OCI-LY1 (cell line): ENCODE results near the gene GPR142.
A peak's percentile ranks its signal among the peaks of the same experiment; 100 is the strongest.

ENCODE experiments used
- H2AFZ ChIP-seq: fragments of 200-600 bp; sonication (generic), shearing (Covaris generic); 2 replicates; pipeline ENCODE4 v1.6.0; 2014; ENCODE audit warnings: antibody characterized with exemption, mild to moderate bottlenecking, low read length
- H3F3A ChIP-seq: fragments of 200-600 bp; sonication (generic), shearing (Covaris generic); 2 replicates; pipeline ENCODE4 v1.6.0; 2014; ENCODE audit warnings: mild to moderate bottlenecking, antibody characterized with exemption, low read length, moderate library complexity; ENCODE audit not compliant: insufficient read depth
- H3K27ac ChIP-seq: fragments of 200-600 bp; sonication (generic); 2 replicates; pipeline ENCODE4 v1.5.1; 2014; ENCODE audit warnings: low read length, mixed run types, mild to moderate bottlenecking, low read depth; ENCODE audit not compliant: poor library complexity, severe bottlenecking
- H3K27me3 ChIP-seq: fragments of 200-600 bp; sonication (generic); 2 replicates; pipeline ENCODE4 v1.6.0; 2014; ENCODE audit warnings: antibody characterized with exemption, mild to moderate bottlenecking, low read length, moderate library complexity; ENCODE audit not compliant: insufficient read depth
- H3K36me3 ChIP-seq: fragments of 200-600 bp; sonication (generic); 2 replicates; pipeline ENCODE4 v1.6.1; 2014; ENCODE audit warnings: mild to moderate bottlenecking, antibody characterized with exemption, low read length, moderate library complexity, mixed read lengths; ENCODE audit not compliant: insufficient read depth
- H3K4me1 ChIP-seq: fragments of 200-600 bp; sonication (generic); 2 replicates; pipeline ENCODE4 v1.5.1; 2014; ENCODE audit warnings: mild to moderate bottlenecking, low read length, moderate library complexity; ENCODE audit not compliant: insufficient read depth, severe bottlenecking
- H3K4me2 ChIP-seq: fragments of 200-600 bp; sonication (generic), shearing (Covaris generic); 2 replicates; pipeline ENCODE4 v1.6.1; 2014; ENCODE audit warnings: low read length
- H3K4me3 ChIP-seq: fragments of 200-600 bp; sonication (generic); 2 replicates; pipeline ENCODE4 v1.5.1; 2014; ENCODE audit warnings: low read length, low read depth, mild to moderate bottlenecking, mixed read lengths; ENCODE audit not compliant: poor library complexity, severe bottlenecking
- H3K79me2 ChIP-seq: fragments of 200-600 bp; shearing (Covaris generic); 2 replicates; pipeline ENCODE4 v1.6.1; 2016; ENCODE audit warnings: mixed run types, low read length, mixed read lengths; ENCODE audit not compliant: insufficient read depth
- H3K9ac ChIP-seq: fragments of 200-600 bp; sonication (generic), shearing (Covaris generic); 2 replicates; pipeline ENCODE4 v1.6.1; 2014; ENCODE audit warnings: mild to moderate bottlenecking, low read length, mixed read lengths
- H3K9me2 ChIP-seq: fragments of 200-600 bp; sonication (generic), shearing (Covaris generic); 2 replicates; pipeline ENCODE4 v1.6.1; 2014; ENCODE audit warnings: low read depth, mild to moderate bottlenecking, low read length, mixed read lengths
- H3K9me3 ChIP-seq: fragments of 200-600 bp; shearing (Covaris generic); 2 replicates; pipeline ENCODE4 v1.6.1; 2014; ENCODE audit warnings: low read length, mixed read lengths
- H4K20me1 ChIP-seq: fragments of 200-600 bp; sonication (generic), shearing (Covaris generic); 2 replicates; pipeline ENCODE4 v1.6.0; 2016; ENCODE audit warnings: mild to moderate bottlenecking, low read length; ENCODE audit not compliant: insufficient read depth
- CTCF ChIP-seq: fragments of 200-600 bp; sonication (generic), shearing (Covaris generic); IDR thresholded peaks from 2 replicates; pipeline ENCODE4 v1.5.1; 2017; ENCODE audit warnings: mild to moderate bottlenecking, antibody characterized with exemption, low read length, moderate library complexity, mixed read lengths
- EZH2 ChIP-seq: fragments of 200-600 bp; sonication (generic), shearing (Covaris generic); IDR thresholded peaks from 2 replicates; pipeline ENCODE4 v1.8.0; 2017; ENCODE audit warnings: borderline replicate concordance, mixed run types, mild to moderate bottlenecking, antibody characterized with exemption, low read length, moderate library complexity, mixed read lengths

GPR142 gene

DNA sequence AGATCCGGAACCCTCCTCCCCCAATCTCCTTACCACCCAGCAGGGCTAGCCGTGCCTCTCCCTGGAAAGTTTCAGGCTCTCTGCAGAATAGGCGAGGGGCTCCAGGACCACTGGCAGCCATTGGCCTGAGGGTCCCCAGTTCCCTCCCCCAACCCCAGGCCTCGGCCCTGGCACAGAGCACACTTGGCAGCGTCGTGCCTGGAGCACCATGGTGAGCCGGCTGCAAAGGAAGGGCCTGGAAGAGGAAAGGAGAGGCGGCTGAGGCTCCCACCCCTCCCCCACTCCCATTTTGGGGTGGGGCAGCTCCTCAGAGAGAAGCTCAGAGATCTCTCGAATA is 5.3 kb upstream of the GPR142 start:
- Histone ChIP-seq H3K4me2 (no peak overlapping the region), H3K9me3 (no peaks in the 10 kb centered on the region), H4K20me1 (no peaks in the 10 kb centered on the region), H3K27ac (no peak overlapping the region), H2AFZ (no peak overlapping the region), H3K4me1 (no peaks in the 10 kb centered on the region), H3K9me2 (no peaks in the 10 kb centered on the region), H3K4me3 (no peak overlapping the region), H3K9ac (no peak overlapping the region), H3K27me3 (no peaks in the 10 kb centered on the region), H3K36me3 (no peaks in the 10 kb centered on the region), H3F3A (no peaks in the 10 kb centered on the region), H3K79me2 (no peaks in the 10 kb centered on the region)
- TF ChIP-seq EZH2 (no peak), CTCF (no peak)

DNA sequence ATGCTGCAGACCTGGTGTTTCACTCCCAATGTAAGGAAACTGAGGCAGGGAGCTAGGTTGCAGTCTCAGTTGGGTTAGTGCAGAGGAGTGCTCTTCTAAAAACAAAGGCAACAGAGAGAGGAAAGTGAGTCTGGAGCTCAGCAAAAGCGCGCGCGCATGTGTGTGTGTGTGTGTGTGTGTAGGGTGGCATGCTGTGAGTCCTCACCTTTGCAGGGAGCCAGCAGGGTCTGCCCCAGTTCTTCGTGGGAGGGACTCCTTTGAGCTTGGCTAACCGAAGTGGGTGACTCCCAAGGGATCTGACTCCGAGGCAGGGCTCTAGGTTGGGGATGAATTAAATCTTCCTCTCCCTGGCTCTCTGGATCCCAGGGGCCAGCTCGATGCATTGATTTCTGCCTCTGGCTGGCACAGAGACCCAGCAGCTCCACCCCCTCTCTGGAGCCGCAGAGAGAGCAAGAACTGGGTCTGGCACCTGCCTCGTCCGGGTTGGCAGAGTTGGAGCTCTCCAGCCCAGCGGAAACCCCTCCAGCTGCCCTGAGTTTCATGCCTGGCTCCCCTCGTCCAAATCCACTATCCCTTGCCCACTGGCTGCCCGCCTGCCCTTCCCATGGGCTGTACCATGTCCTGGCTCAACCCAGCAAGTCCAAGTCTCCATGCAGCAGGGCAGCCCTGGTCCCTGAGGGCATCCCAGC is 4.4 kb upstream of the GPR142 start:
- H3K9ac ChIP-seq = no peak overlapping the region
- H3K4me2 ChIP-seq = no peak overlapping the region
- no peak overlapping the region for H3K4me3 ChIP-seq
- no peak for TF ChIP-seq CTCF
- TF ChIP-seq EZH2 = no peak
- no peaks in the 10 kb centered on the region for H4K20me1 ChIP-seq
- H3K9me3 ChIP-seq = no peaks in the 10 kb centered on the region
- no peak overlapping the region for H2AFZ ChIP-seq
- no peaks in the 10 kb centered on the region for H3K4me1 ChIP-seq
- no peaks in the 10 kb centered on the region for H3K27me3 ChIP-seq
- H3F3A ChIP-seq = no peaks in the 10 kb centered on the region
- no peaks in the 10 kb centered on the region for H3K79me2 ChIP-seq
- H3K36me3 ChIP-seq = no peaks in the 10 kb centered on the region
- no peak overlapping the region for H3K27ac ChIP-seq
- H3K9me2 ChIP-seq = no peaks in the 10 kb centered on the region

- no peaks in the 10 kb centered on the region for H4K20me1 ChIP-seq
- no peaks in the 10 kb centered on the region for H3K79me2 ChIP-seq
- no peak overlapping the region for H2AFZ ChIP-seq
- H3F3A ChIP-seq = no peaks in the 10 kb centered on the region
- H3K4me2 ChIP-seq = no peak overlapping the region
- peak; percentile 83 for TF ChIP-seq CTCF
- no peak for TF ChIP-seq EZH2
- no peaks in the 10 kb centered on the region for H3K27me3 ChIP-seq
- H3K4me1 ChIP-seq = no peaks in the 10 kb centered on the region
- H3K27ac ChIP-seq = no peak overlapping the region
- H3K36me3 ChIP-seq = no peaks in the 10 kb centered on the region
- no peak overlapping the region for H3K9ac ChIP-seq
- H3K9me3 ChIP-seq = no peaks in the 10 kb centered on the region
- H3K4me3 ChIP-seq = no peak overlapping the region
- no peaks in the 10 kb centered on the region for H3K9me2 ChIP-seq
Observed at GRCh38 chr17:74368341-74369081, 1.2 kb downstream of the GPR142 start.
